Keratinocyte (primary cell): ENCODE results near the gene FYB1. TPM values are rescaled to one million over a fixed set of nuclear protein-coding genes. Genes with fewer than 3 reads are reported as not detected.

Source experiments
- DNase-seq: peaks from one replicate; pipeline ENCODE4 v3.0.0-alpha.2; 2011; ENCODE audit warnings: low read depth, missing footprints, low spot score
- FAIRE-seq: peaks from 2 replicates; lab custom pipeline; 2011; peaks lifted over from hg19 to GRCh38; lab: Jason Lieb, UNC
- H2AFZ ChIP-seq: 2 replicates; pipeline ENCODE4 v1.6.0; 2012; ENCODE audit warnings: low read length, control low read depth, inconsistent platforms; ENCODE audit not compliant: control insufficient read depth
- H3K27ac ChIP-seq: 2 replicates; pipeline ENCODE4 v1.5.1; 2011; ENCODE audit warnings: low read length; ENCODE audit not compliant: control insufficient read depth, insufficient read depth
- H3K27me3 ChIP-seq: 3 replicates; pipeline ENCODE4 v1.6.0; 2011; ENCODE audit warnings: low read length; ENCODE audit not compliant: control insufficient read depth, insufficient read depth; ENCODE audit errors: extremely low read depth
- H3K36me3 ChIP-seq, 2 experiments: 2 replicates in 1 of 2; 3 replicates in 1 of 2; pipeline ENCODE4 v1.5.1; 2011; ENCODE audit warnings: low read length in 2 of 2, mild to moderate bottlenecking in 1 of 2; ENCODE audit not compliant: control insufficient read depth in 2 of 2, insufficient read depth in 2 of 2; ENCODE audit errors: extremely low read depth in 1 of 2
- H3K4me1 ChIP-seq: 3 replicates; pipeline ENCODE4 v1.5.1; 2011; ENCODE audit warnings: low read length; ENCODE audit not compliant: control insufficient read depth, insufficient read depth; ENCODE audit errors: extremely low read depth
- H3K4me2 ChIP-seq: 3 replicates; pipeline ENCODE4 v1.6.0; 2011; ENCODE audit warnings: low read depth, low read length; ENCODE audit not compliant: control insufficient read depth, insufficient read depth; ENCODE audit errors: extremely low read depth
- H3K4me3 ChIP-seq, 3 experiments: fragments of 200-600 bp in 1 of 3; sonication (generic) in 1 of 3; 2 replicates in 2 of 3; 3 replicates in 1 of 3; pipeline ENCODE4 v1.5.1; 2011 to 2016; ENCODE audit warnings: low read length in 3 of 3, mild to moderate bottlenecking in 3 of 3, control low read depth in 2 of 3, inconsistent platforms in 1 of 3, low read depth in 1 of 3, mixed read lengths in 1 of 3, mixed run types in 1 of 3, moderate library complexity in 1 of 3; ENCODE audit not compliant: control insufficient read depth in 2 of 3, insufficient read depth in 2 of 3; ENCODE audit errors: extremely low read depth in 1 of 3
- H3K79me2 ChIP-seq: 2 replicates; pipeline ENCODE4 v1.6.0; 2012; ENCODE audit warnings: low read length; ENCODE audit not compliant: control insufficient read depth, insufficient read depth
- H3K9ac ChIP-seq: 3 replicates; pipeline ENCODE4 v1.6.0; 2011; ENCODE audit warnings: low read length; ENCODE audit not compliant: control insufficient read depth, insufficient read depth; ENCODE audit errors: extremely low read depth
- H3K9me1 ChIP-seq: 3 replicates; pipeline ENCODE4 v1.6.0; 2011; ENCODE audit warnings: low read length; ENCODE audit not compliant: control insufficient read depth, insufficient read depth; ENCODE audit errors: extremely low read depth
- H3K9me3 ChIP-seq: 2 replicates; pipeline ENCODE4 v1.5.1; 2012; ENCODE audit warnings: low read depth, low read length; ENCODE audit not compliant: control insufficient read depth
- H4K20me1 ChIP-seq: 3 replicates; pipeline ENCODE4 v1.6.0; 2011; ENCODE audit warnings: low read length; ENCODE audit not compliant: control insufficient read depth, insufficient read depth; ENCODE audit errors: extremely low read depth
- EZH2 ChIP-seq: IDR thresholded peaks from one replicate; pipeline ENCODE4 v1.6.1; 2012; ENCODE audit warnings: inconsistent platforms, mild to moderate bottlenecking, low read length, moderate library complexity
- dilution Hi-C: fragments of 300-500 bp; cut with MboI; formaldehyde crosslinking; loops from one replicate; pipeline ENCODE4 v1.7.0; 2020; ENCODE audit warnings: low sequenced_read_pairs; ENCODE audit not compliant: extremely low pct_ligation_motif_present
- polyA plus RNA-seq, 5 experiments: library from polyadenylated mRNA; depleted of rRNA in 3 of 5; stranded (reverse) in 3 of 5; stranded (forward) in 1 of 5; unstranded in 1 of 5; fragments of >200 nt; gene quantifications; 1 replicate in 1 of 5; 2 replicates in 3 of 5; 3 replicates in 1 of 5; pipeline versions ENCODE4 v1.2.1 to v1.2.3, GENCODE V29; 2011 to 2012; ENCODE audit warnings: missing spikeins in 2 of 5, low read depth in 1 of 5, low replicate concordance in 1 of 5
- TF ChIP-seq, protein P1 (sequence below), 3 experiments: IDR thresholded peaks in 1 of 3; conservative IDR thresholded peaks in 1 of 3; optimal IDR thresholded peaks in 1 of 3; 2 replicates in 2 of 3; 3 replicates in 1 of 3; pipeline versions ENCODE3 to v1.5.1; 2011; ENCODE audit warnings: low read length in 3 of 3, mild to moderate bottlenecking in 3 of 3, moderate library complexity in 2 of 3, control low read depth in 1 of 3, inconsistent platforms in 1 of 3; ENCODE audit not compliant: insufficient read depth in 2 of 3; ENCODE audit errors: extremely low read depth in 1 of 3

FYB1 gene
- polyA plus RNA-seq, 1 donor (not counting 4 experiments of a cell fraction or from before 2014, with no cell fraction given): 0.29 TPM

DNA sequence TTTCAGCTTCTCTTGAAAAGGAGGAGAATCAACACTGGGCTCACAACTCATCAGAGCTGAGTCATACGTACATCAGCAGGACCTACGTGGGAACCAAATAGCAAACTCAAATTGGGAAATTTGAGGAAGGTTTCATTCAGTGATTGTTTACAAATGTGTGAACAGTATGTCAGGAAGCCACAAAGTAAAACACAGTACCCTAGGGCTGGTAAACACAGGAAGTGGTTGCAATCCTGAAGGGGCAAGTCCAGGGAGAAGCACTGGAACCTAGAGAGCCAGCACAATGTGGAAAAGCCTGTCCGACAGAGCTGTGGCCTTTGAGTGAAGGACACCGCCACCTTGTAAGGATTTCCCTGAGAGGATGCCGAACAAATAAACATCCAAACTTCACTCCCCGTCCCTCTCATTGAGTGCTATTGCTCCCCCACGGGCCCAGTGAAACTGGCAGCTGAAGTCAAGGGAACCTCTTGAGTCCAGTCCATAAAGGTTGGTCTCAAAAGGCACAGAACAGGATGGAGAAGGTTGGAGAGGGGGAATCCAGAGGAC, 118.4 kb downstream of the FYB1 start:
- no peaks in the 10 kb centered on the region for H3K9me1 ChIP-seq
- H3K27ac ChIP-seq: peak overlapping the region; percentile 98
- FAIRE-seq (peak; percentile 99), DNase-seq (peak; percentile 92)
- peak overlapping the region; percentile 69 for H3K9ac ChIP-seq
- H3K4me1 ChIP-seq: peaks cover 33% of the 10 kb centered on the region
- TF ChIP-seq, protein P1, sequence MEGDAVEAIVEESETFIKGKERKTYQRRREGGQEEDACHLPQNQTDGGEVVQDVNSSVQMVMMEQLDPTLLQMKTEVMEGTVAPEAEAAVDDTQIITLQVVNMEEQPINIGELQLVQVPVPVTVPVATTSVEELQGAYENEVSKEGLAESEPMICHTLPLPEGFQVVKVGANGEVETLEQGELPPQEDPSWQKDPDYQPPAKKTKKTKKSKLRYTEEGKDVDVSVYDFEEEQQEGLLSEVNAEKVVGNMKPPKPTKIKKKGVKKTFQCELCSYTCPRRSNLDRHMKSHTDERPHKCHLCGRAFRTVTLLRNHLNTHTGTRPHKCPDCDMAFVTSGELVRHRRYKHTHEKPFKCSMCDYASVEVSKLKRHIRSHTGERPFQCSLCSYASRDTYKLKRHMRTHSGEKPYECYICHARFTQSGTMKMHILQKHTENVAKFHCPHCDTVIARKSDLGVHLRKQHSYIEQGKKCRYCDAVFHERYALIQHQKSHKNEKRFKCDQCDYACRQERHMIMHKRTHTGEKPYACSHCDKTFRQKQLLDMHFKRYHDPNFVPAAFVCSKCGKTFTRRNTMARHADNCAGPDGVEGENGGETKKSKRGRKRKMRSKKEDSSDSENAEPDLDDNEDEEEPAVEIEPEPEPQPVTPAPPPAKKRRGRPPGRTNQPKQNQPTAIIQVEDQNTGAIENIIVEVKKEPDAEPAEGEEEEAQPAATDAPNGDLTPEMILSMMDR (optimal IDR thresholded peaks at IDR 0.05 in 1 of 3, IDR thresholded peaks at IDR 0.05 in 1 of 3, conservative IDR thresholded peaks at IDR 0.05 in 1 of 3; ENCODE audit: extremely low read depth in 1 of 3, insufficient read depth in 2 of 3, low read length in 3 of 3): no peak
- TF ChIP-seq EZH2: no peak
- H3K9me3 ChIP-seq: no peaks in the 10 kb centered on the region
- H3K4me2 ChIP-seq: peak overlapping the region; percentile 89
- H3K79me2 ChIP-seq: no peaks in the 10 kb centered on the region
- H4K20me1 ChIP-seq: no peaks in the 10 kb centered on the region
- H2AFZ ChIP-seq: peak overlapping the region; percentile 50
- peak overlapping the region in 2 of 3 experiments; percentile 19 to 25 for H3K4me3 ChIP-seq
- dilution Hi-C loops: no loop called here
- no peaks in the 10 kb centered on the region for H3K27me3 ChIP-seq
- H3K36me3 ChIP-seq: no peaks in the 10 kb centered on the region

DNA sequence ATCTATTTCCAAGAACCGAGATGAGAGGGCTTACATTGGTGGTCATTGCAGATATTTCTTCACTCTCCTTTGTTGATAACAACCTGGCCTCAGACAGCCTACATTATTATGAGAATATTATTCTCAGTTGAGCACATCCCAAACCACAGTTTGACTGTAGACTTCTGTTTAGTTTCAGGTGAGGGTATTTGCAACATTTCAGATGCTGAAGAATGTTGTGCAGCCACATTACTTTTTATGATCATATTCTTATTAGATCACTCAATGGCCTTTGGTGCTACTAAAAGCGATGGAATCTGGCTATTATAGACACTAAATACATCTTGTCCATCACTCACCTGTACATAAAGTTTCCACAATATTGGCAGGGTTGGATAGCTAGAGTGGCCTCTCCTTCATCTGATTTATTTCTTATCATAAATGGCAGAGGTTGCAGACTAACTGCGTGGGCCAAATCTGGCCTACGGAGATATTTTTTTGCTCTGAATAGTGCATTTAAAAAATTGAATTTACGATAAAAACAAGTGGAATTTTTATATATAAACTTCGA, 119.0 kb downstream of the FYB1 start:
- Histone ChIP-seq H3K9me1 (no peaks in the 10 kb centered on the region), H3K4me3 (no peak overlapping the region), H4K20me1 (no peaks in the 10 kb centered on the region), H3K79me2 (no peaks in the 10 kb centered on the region), H2AFZ (no peak overlapping the region), H3K36me3 (no peaks in the 10 kb centered on the region), H3K9ac (peak overlapping the region; percentile 38), H3K4me2 (peak overlapping the region; percentile 89), H3K27me3 (no peaks in the 10 kb centered on the region), H3K4me1 (peaks cover 33% of the 10 kb centered on the region), H3K9me3 (no peaks in the 10 kb centered on the region), H3K27ac (peak overlapping the region; percentile 98)
- TF ChIP-seq, protein P1 (optimal IDR thresholded peaks at IDR 0.05 in 1 of 3, IDR thresholded peaks at IDR 0.05 in 1 of 3, conservative IDR thresholded peaks at IDR 0.05 in 1 of 3; ENCODE audit: extremely low read depth in 1 of 3, insufficient read depth in 2 of 3, low read length in 3 of 3): no peak
- no peak for TF ChIP-seq EZH2
- dilution Hi-C loops: no loop called here
- FAIRE-seq: peak; percentile 13
- no peak for DNase-seq
